HepG2 (cell line): ENCODE measurements around the gene ABHD12. TPM values are rescaled to one million over a fixed set of nuclear protein-coding genes. Genes with fewer than 3 reads are reported as not detected.
A peak's percentile ranks its signal among the peaks of the same experiment; 100 is the strongest.

Experiments
- ATAC-seq: fragments of 200-7000 bp; cut with Tn5 transposase; 3 replicates; pipeline ENCODE4 v1.9.1; 2020; ENCODE audit warnings: mild to moderate bottlenecking, moderate library complexity
- BruUV-seq: library from RNA; stranded (reverse); fragments of 400-500 nt; replicated peaks from 2 replicates; lab custom pipeline; 2021; lab: Mats Ljungman, UMichigan
- CTCF ChIA-PET: fragments of 300-600 bp; formaldehyde crosslinking; extraction: SDS; loops from one replicate; lab custom pipeline; 2021; ENCODE audit warnings: low total read pairs, inconsistent platforms, low intra/inter-chr PET ratio; lab: Yijun Ruan, JAX
- POLR2A ChIA-PET: fragments of 350-600 bp; sonication (Branson Sonifier 250); formaldehyde crosslinking; loops from one replicate; lab custom pipeline; 2020; ENCODE audit warnings: antibody characterized with exemption, inconsistent platforms; lab: Yijun Ruan, JAX
- DNase-seq: peaks from one replicate; pipeline ENCODE4 v3.0.0-alpha.2; 2015; ENCODE audit warnings: low spot score
- FAIRE-seq: peaks from 3 replicates; lab custom pipeline; 2011; peaks lifted over from hg19 to GRCh38; lab: Jason Lieb, UNC
- H2AFZ ChIP-seq: one replicate; pipeline ENCODE4 v1.6.1; 2011; ENCODE audit warnings: low read length, inconsistent platforms
- H3K27ac ChIP-seq: fragments of 300-600 bp; 3 replicates; pipeline ENCODE4 v1.8.0; 2011; ENCODE audit warnings: mixed run types, mild to moderate bottlenecking, mixed read lengths, low read length, inconsistent platforms; ENCODE audit not compliant: insufficient read depth; ENCODE audit errors: extremely low read length
- H3K27me3 ChIP-seq, 2 experiments: fragments of 200-600 bp in 1 of 2; 2 replicates in 1 of 2; 3 replicates in 1 of 2; pipeline versions ENCODE4 v1.6.0 to v1.8.0; 2011; ENCODE audit warnings: low read length in 2 of 2, mild to moderate bottlenecking in 2 of 2, moderate library complexity in 2 of 2, inconsistent platforms in 1 of 2; ENCODE audit not compliant: insufficient read depth in 2 of 2, control insufficient read depth in 1 of 2
- H3K36me3 ChIP-seq, 2 experiments: fragments of 200-600 bp in 1 of 2; replicated peaks in 1 of 2; 2 replicates in 1 of 2; 3 replicates in 1 of 2; pipeline versions ENCODE4 v1.5.1 to v1.8.0; 2011; ENCODE audit warnings: low read length in 2 of 2, inconsistent platforms in 1 of 2; ENCODE audit not compliant: insufficient read depth in 2 of 2, control insufficient read depth in 1 of 2
- H3K4me1 ChIP-seq: 2 replicates; pipeline ENCODE4 v1.5.1; 2012; ENCODE audit warnings: low read length, inconsistent platforms; ENCODE audit not compliant: insufficient read depth
- H3K4me2 ChIP-seq: 2 replicates; pipeline ENCODE4 v1.6.0; 2011; ENCODE audit warnings: low read depth, low read length, inconsistent platforms
- H3K4me3 ChIP-seq, 3 experiments: fragments of 200-600 bp in 1 of 3; sonication (generic), shearing (Covaris generic) in 1 of 3; replicated peaks in 1 of 3; 2 replicates each; pipeline ENCODE4 v1.5.1; 2011 to 2016; ENCODE audit warnings: low read length in 3 of 3, inconsistent platforms in 2 of 3, low read depth in 2 of 3, mild to moderate bottlenecking in 2 of 3, control low read depth in 1 of 3, mixed read lengths in 1 of 3; ENCODE audit not compliant: insufficient read depth in 1 of 3
- H3K79me2 ChIP-seq: one replicate; pipeline ENCODE4 v1.6.1; 2011; ENCODE audit warnings: low read length, inconsistent platforms; ENCODE audit not compliant: insufficient read depth
- H3K9ac ChIP-seq: 2 replicates; pipeline ENCODE4 v1.6.0; 2011; ENCODE audit warnings: mild to moderate bottlenecking, low read depth, low read length, inconsistent platforms; ENCODE audit not compliant: insufficient read depth
- H3K9me3 ChIP-seq: 2 replicates; pipeline ENCODE4 v1.5.1; 2012; ENCODE audit warnings: mild to moderate bottlenecking, low read length
- H4K20me1 ChIP-seq: 2 replicates; pipeline ENCODE4 v1.6.0; 2011; ENCODE audit warnings: inconsistent platforms, mild to moderate bottlenecking, low read length, moderate library complexity; ENCODE audit not compliant: insufficient read depth
- MTA3 ChIP-seq: sonication (generic); formaldehyde crosslinking; IDR thresholded peaks from 2 replicates; pipeline ENCODE4 v1.4.0; 2020; ENCODE audit warnings: missing genetic modification reagents
- REST ChIP-seq, 2 experiments: IDR thresholded peaks; 2 replicates each; pipeline ENCODE4 v1.6.1; 2011 to 2012; ENCODE audit warnings: low read length in 2 of 2, borderline replicate concordance in 1 of 2, low read depth in 1 of 2, mild to moderate bottlenecking in 1 of 2, moderate library complexity in 1 of 2
- ZNF207 ChIP-seq: fragments of 450-650 bp; IDR thresholded peaks from 2 replicates; pipeline ENCODE4 v1.6.1; 2016; ENCODE audit warnings: antibody characterized with exemption, borderline replicate concordance
- ZNF280B ChIP-seq: sonication (generic); formaldehyde crosslinking; IDR thresholded peaks from 2 replicates; pipeline ENCODE4 v1.5.0; 2020; ENCODE audit warnings: missing genetic modification reagents, mild to moderate bottlenecking, borderline replicate concordance
- ZNF891 ChIP-seq: sonication (generic); formaldehyde crosslinking; IDR thresholded peaks from 2 replicates; pipeline ENCODE4 v1.5.0; 2020; ENCODE audit warnings: mild to moderate bottlenecking, missing genetic modification reagents
- WGBS: methylation state at CpG from one replicate; pipeline ENCODE4 v1.1.6; 2017; ENCODE audit warnings: low lambda C conversion rate; 5-methylcytosine and 5-hydroxymethylcytosine counted together
- in situ Hi-C: cut with HindIII; loops from 2 replicates; pipeline ENCODE4 v1.10.0; 2017; ENCODE audit warnings: low pct_unique_long_range_greater_than_20kb; ENCODE audit not compliant: extremely low pct_ligation_motif_present
- intact Hi-C: fragments of 100-400 bp; cut with micrococcal nuclease; formaldehyde crosslinking; loops from one replicate; pipeline ENCODE4 v1.10.0; 2022; ENCODE audit not compliant: unreplicated experiment
- polyA plus RNA-seq, 8 experiments: library from polyadenylated mRNA; depleted of rRNA in 3 of 8; stranded (reverse) in 7 of 8; unstranded in 1 of 8; fragments of >200 nt; fragmentation: Illumina TruSeq in 4 of 8; extraction: Trizol in 4 of 8; gene quantifications; 2 replicates each; pipeline versions ENCODE4 v1.2.1 to v1.2.3, GENCODE V29; 2011 to 2016; ENCODE audit warnings: low read depth in 4 of 8, missing spikeins in 1 of 8, mixed read lengths in 1 of 8; ENCODE audit not compliant: insufficient read depth in 1 of 8
- total RNA-seq, 5 experiments: library from RNA; depleted of rRNA; stranded (reverse); fragments of >200 nt; fragmentation: Illumina TruSeq; extraction: Trizol; gene quantifications; 2 replicates each; pipeline ENCODE4 v1.2.3, GENCODE V29; 2016; ENCODE audit warnings: low read depth in 1 of 5

The ABHD12 gene
- total and polyA plus RNA-seq, 2 of the 13 experiments (the other 11 are each of a cell fraction or from before 2014, with no cell fraction given): 23.5 to 72.1 TPM

GRCh38 chr20:25324412-25324811 lies 66.2 kb downstream of the ABHD12 start (continued):
- no peak for TF ChIP-seq REST (IDR thresholded peaks at IDR 0.05; ENCODE audit: borderline replicate concordance in 1 of 2, low read depth in 1 of 2, low read length in 2 of 2)

GRCh38 chr20:25323496-25324246 lies 67.0 kb downstream of the ABHD12 start:
- peak; percentile 29 for ATAC-seq
- intact Hi-C loops (no loop called here), in situ Hi-C loops (loop anchor here (25.0 kb wide), 1 partner anchor 339 kb away; no protein-coding TSS in a partner anchor)
- Histone ChIP-seq H3K4me2 (no peak overlapping the region), H4K20me1 (no peaks in the 10 kb centered on the region; the same call in 1 of the 2 replicates), H3K4me3 (no peak overlapping the region), H3K9ac (no peak overlapping the region), H3K27me3 (no peaks in the 10 kb centered on the region), H3K27ac (no peak overlapping the region), H3K4me1 (peaks cover 14% of the 10 kb centered on the region), H3K79me2 (no peaks in the 10 kb centered on the region), H3K9me3 (no peaks in the 10 kb centered on the region), H2AFZ (no peak overlapping the region), H3K36me3 (peaks cover 19 to 47% of the 10 kb centered on the region in 2 experiments)
- no TSS peak for BruUV-seq
- TF ChIP-seq MTA3 (no peak), ZNF207 (no peak), ZNF280B (CRISPR knock-in tag) (0 out of 2 replicates have a peak, but pooled peaks have one; percentile 15), ZNF891 (0 out of 2 replicates have a peak, but pooled peaks have one; percentile 32)
- no peak for DNase-seq
- no peak for FAIRE-seq
- ChIA-PET CTCF (no interaction called here), POLR2A (no interaction called here)
- WGBS: 94% methylated on average over 12 of the region's 12 CpGs
